Transverse colon (tissue), 4 donors: ENCODE measurements around the gene L3MBTL4.

Experiments
- EP300 ChIP-seq: sonication (generic); formaldehyde crosslinking; IDR thresholded peaks from one replicate; pipeline ENCODE4 v1.6.1; 2017; ENCODE audit warnings: antibody characterized with exemption, low read depth
- POLR2AphosphoS5 ChIP-seq, 3 donors: sonication (generic); formaldehyde crosslinking; IDR thresholded peaks; one replicate each; pipeline ENCODE4 v1.6.1; 2016; ENCODE audit warnings: antibody characterized with exemption in 3 of 3
- TF ChIP-seq, protein P1 (sequence below), 5 experiments: fragments of 200-600 bp in 3 of 5; fragments of 450-650 bp in 2 of 5; sonication (generic) in 3 of 5; IDR thresholded peaks; 1 replicate in 2 of 5; 2 replicates in 3 of 5; pipeline ENCODE4 v1.5.1; 2016 to 2017; ENCODE audit warnings: antibody characterized with exemption in 5 of 5, inconsistent platforms in 3 of 5, mild to moderate bottlenecking in 2 of 5, moderate library complexity in 1 of 5

DNA sequence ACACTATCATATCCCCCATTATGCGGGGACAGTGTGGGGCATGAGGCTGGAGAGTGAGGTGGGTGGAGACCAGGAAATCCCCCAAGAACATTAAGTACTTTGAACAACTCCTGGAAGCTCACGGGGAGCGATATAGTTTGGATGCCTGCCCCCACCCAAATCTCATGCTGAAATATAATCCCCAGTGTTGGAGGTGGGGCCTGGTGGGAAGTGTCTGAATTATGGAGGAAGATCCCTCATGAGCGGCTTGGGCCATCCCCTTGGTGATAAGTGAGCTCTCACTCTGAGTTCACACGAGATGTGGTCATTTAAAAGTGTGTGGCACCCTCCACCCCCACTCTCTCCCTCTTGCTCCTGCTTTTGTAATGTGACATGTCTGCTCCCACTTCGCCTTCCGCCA is 422.3 kb downstream of the L3MBTL4 start:
- TF ChIP-seq, protein P1, sequence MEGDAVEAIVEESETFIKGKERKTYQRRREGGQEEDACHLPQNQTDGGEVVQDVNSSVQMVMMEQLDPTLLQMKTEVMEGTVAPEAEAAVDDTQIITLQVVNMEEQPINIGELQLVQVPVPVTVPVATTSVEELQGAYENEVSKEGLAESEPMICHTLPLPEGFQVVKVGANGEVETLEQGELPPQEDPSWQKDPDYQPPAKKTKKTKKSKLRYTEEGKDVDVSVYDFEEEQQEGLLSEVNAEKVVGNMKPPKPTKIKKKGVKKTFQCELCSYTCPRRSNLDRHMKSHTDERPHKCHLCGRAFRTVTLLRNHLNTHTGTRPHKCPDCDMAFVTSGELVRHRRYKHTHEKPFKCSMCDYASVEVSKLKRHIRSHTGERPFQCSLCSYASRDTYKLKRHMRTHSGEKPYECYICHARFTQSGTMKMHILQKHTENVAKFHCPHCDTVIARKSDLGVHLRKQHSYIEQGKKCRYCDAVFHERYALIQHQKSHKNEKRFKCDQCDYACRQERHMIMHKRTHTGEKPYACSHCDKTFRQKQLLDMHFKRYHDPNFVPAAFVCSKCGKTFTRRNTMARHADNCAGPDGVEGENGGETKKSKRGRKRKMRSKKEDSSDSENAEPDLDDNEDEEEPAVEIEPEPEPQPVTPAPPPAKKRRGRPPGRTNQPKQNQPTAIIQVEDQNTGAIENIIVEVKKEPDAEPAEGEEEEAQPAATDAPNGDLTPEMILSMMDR (IDR thresholded peaks at IDR 0.05), result no peak
- no peak for TF ChIP-seq EP300
- no peak for TF ChIP-seq POLR2AphosphoS5 (IDR thresholded peaks at IDR 0.05)
